SK-N-SH (cell line): ENCODE data around the gene NR2F1-AS1. TPM values are rescaled to one million over a fixed set of nuclear protein-coding genes. Genes with fewer than 3 reads are reported as not detected.

Source experiments
- CTCF ChIA-PET: fragments of 300-600, 350-600 bp; formaldehyde crosslinking; extraction: SDS; loops from one replicate; lab custom pipeline; 2021; lab: Yijun Ruan, JAX
- POLR2A ChIA-PET: fragments of 350-600 bp; sonication (Branson Sonifier 250); formaldehyde crosslinking; extraction: SDS; loops from one replicate; lab custom pipeline; 2020; ENCODE audit warnings: antibody characterized with exemption, inconsistent platforms; lab: Yijun Ruan, JAX
- DNase-seq: peaks from one replicate; pipeline ENCODE4 v3.0.0; 2012
- H2AFZ ChIP-seq: fragments of 200-600 bp; sonication (generic); 2 replicates; pipeline ENCODE4 v1.8.1; 2016; ENCODE audit warnings: antibody characterized with exemption, mild to moderate bottlenecking, low read depth
- H3F3A ChIP-seq: fragments of 200-600 bp; sonication (generic); replicated peaks from 2 replicates; pipeline ENCODE3; 2016; ENCODE audit warnings: antibody characterized with exemption, mild to moderate bottlenecking; ENCODE audit not compliant: insufficient read depth
- H3K27ac ChIP-seq, 2 experiments: fragments of 200-500 bp in 1 of 2; fragments of 200-600 bp in 1 of 2; sonication (Bioruptor generic) in 1 of 2; sonication (generic), shearing (Covaris generic) in 1 of 2; 2 replicates each; pipeline versions ENCODE4 v1.5.1 to v1.6.1; 2014 to 2016; ENCODE audit warnings: low read depth in 2 of 2, inconsistent platforms in 1 of 2, low read length in 1 of 2, mild to moderate bottlenecking in 1 of 2, mixed read lengths in 1 of 2
- H3K27me3 ChIP-seq: fragments of 200-600 bp; sonication (generic), shearing (Covaris generic); 2 replicates; pipeline ENCODE4 v1.6.1; 2016; ENCODE audit warnings: mixed run types; ENCODE audit not compliant: insufficient read depth
- H3K36me3 ChIP-seq, 2 experiments: fragments of 200-500 bp in 1 of 2; fragments of 200-600 bp in 1 of 2; sonication (Bioruptor generic) in 1 of 2; sonication (generic) in 1 of 2; replicated peaks in 1 of 2; 2 replicates each; pipeline versions ENCODE3 to v1.5.1; 2014 to 2016; ENCODE audit warnings: low read length in 1 of 2, mild to moderate bottlenecking in 1 of 2; ENCODE audit not compliant: insufficient read depth in 2 of 2, control insufficient read depth in 1 of 2
- H3K4me1 ChIP-seq, 2 experiments: fragments of 200-500 bp in 1 of 2; fragments of 200-600 bp in 1 of 2; sonication (Bioruptor generic) in 1 of 2; sonication (generic), shearing (Covaris generic) in 1 of 2; 2 replicates each; pipeline versions ENCODE4 v1.5.1 to v1.6.1; 2014 to 2016; ENCODE audit warnings: low read depth in 1 of 2, low read length in 1 of 2, mixed run types in 1 of 2; ENCODE audit not compliant: insufficient read depth in 2 of 2, control insufficient read depth in 1 of 2
- H3K4me2 ChIP-seq: fragments of 200-600 bp; sonication (generic), shearing (Covaris generic); 2 replicates; pipeline ENCODE4 v1.6.1; 2017; ENCODE audit warnings: mixed run types
- H3K4me3 ChIP-seq, 2 experiments: fragments of 200-500 bp in 1 of 2; fragments of 200-600 bp in 1 of 2; sonication (Bioruptor generic) in 1 of 2; sonication (generic), shearing (Covaris generic) in 1 of 2; 2 replicates each; pipeline versions ENCODE4 v1.5.1 to v1.8.1; 2014 to 2016; ENCODE audit warnings: low read depth in 2 of 2, inconsistent platforms in 1 of 2, low read length in 1 of 2, mild to moderate bottlenecking in 1 of 2, mixed read lengths in 1 of 2, moderate library complexity in 1 of 2
- H3K79me2 ChIP-seq: fragments of 200-600 bp; sonication (generic); 2 replicates; pipeline ENCODE4 v1.8.1; 2017; ENCODE audit warnings: mild to moderate bottlenecking; ENCODE audit not compliant: insufficient read depth
- H3K9ac ChIP-seq: fragments of 200-600 bp; sonication (generic); 2 replicates; pipeline ENCODE4 v1.6.1; 2017; ENCODE audit warnings: mixed run types
- H3K9me2 ChIP-seq: fragments of 200-600 bp; sonication (generic); 2 replicates; pipeline ENCODE4 v1.6.1; 2017; ENCODE audit warnings: mixed run types
- H3K9me3 ChIP-seq: fragments of 200-600 bp; sonication (generic); 2 replicates; pipeline ENCODE4 v1.6.1; 2017; ENCODE audit warnings: mixed run types, mild to moderate bottlenecking, moderate library complexity
- H4K20me1 ChIP-seq: fragments of 200-600 bp; sonication (generic); 2 replicates; pipeline ENCODE4 v1.6.1; 2017; ENCODE audit warnings: mild to moderate bottlenecking, mixed run types; ENCODE audit not compliant: insufficient read depth
- ELF1 ChIP-seq: IDR thresholded peaks from 2 replicates; pipeline ENCODE4 v1.4.0; 2012
- EP300 ChIP-seq, 2 experiments: IDR thresholded peaks; 2 replicates each; pipeline versions ENCODE4 v1.4.0 to v1.6.1; 2012; ENCODE audit warnings: borderline replicate concordance in 1 of 2, low read depth in 1 of 2, low read length in 1 of 2
- EZH2phosphoT487 ChIP-seq: fragments of 200-600 bp; sonication (generic); IDR thresholded peaks from 2 replicates; pipeline ENCODE4 v1.6.1; 2017; ENCODE audit warnings: low read depth, mixed run types, mild to moderate bottlenecking, antibody characterized with exemption, moderate library complexity, borderline replicate concordance
- FOSL2 ChIP-seq: IDR thresholded peaks from 2 replicates; pipeline ENCODE4 v1.4.0; 2012; ENCODE audit warnings: low read depth, mild to moderate bottlenecking, moderate library complexity, borderline replicate concordance
- FOXM1 ChIP-seq: IDR thresholded peaks from 2 replicates; pipeline ENCODE4 v1.4.0; 2012; ENCODE audit warnings: low read depth, mild to moderate bottlenecking
- GABPA ChIP-seq: IDR thresholded peaks from 2 replicates; pipeline ENCODE4 v1.4.0; 2012; ENCODE audit warnings: low read depth, mild to moderate bottlenecking
- GATA2 ChIP-seq: sonication (generic); formaldehyde crosslinking; IDR thresholded peaks from 2 replicates; pipeline ENCODE4 v1.5.0; 2020; ENCODE audit warnings: mild to moderate bottlenecking, missing genetic modification reagents
- MXI1 ChIP-seq: IDR thresholded peaks from 2 replicates; pipeline ENCODE4 v1.6.1; 2012; ENCODE audit warnings: mild to moderate bottlenecking, low read depth, low read length, improper control_type of control experiment
- NFIC ChIP-seq: IDR thresholded peaks from 2 replicates; pipeline ENCODE4 v1.4.0; 2012; ENCODE audit warnings: borderline replicate concordance
- NRF1 ChIP-seq: IDR thresholded peaks from 2 replicates; pipeline ENCODE4 v1.6.1; 2012; ENCODE audit warnings: low read depth, mild to moderate bottlenecking, low read length
- POLR2AphosphoS5 ChIP-seq: IDR thresholded peaks from 2 replicates; pipeline ENCODE4 v1.6.1; 2012; ENCODE audit warnings: low read depth, low read length
- RFX5 ChIP-seq: IDR thresholded peaks from 2 replicates; pipeline ENCODE4 v1.6.1; 2012; ENCODE audit warnings: mild to moderate bottlenecking, improper control_type of control experiment, low read length
- RXRA ChIP-seq: IDR thresholded peaks from 2 replicates; pipeline ENCODE4 v1.4.0; 2012; ENCODE audit warnings: low read depth, mild to moderate bottlenecking, borderline replicate concordance
- SIN3A ChIP-seq: IDR thresholded peaks from 2 replicates; pipeline ENCODE4 v1.6.1; 2012; ENCODE audit warnings: low read depth, mild to moderate bottlenecking, low read length, moderate library complexity, borderline replicate concordance
- TAF1 ChIP-seq: IDR thresholded peaks from 2 replicates; pipeline ENCODE4 v1.6.1; 2012; ENCODE audit warnings: low read depth, mild to moderate bottlenecking, low read length, moderate library complexity, borderline replicate concordance
- TCF12 ChIP-seq: IDR thresholded peaks from 2 replicates; pipeline ENCODE4 v1.4.0; 2012
- TEAD4 ChIP-seq: IDR thresholded peaks from 2 replicates; pipeline ENCODE4 v1.4.0; 2012; ENCODE audit warnings: mild to moderate bottlenecking, borderline replicate concordance; ENCODE audit not compliant: insufficient read depth
- WGBS: methylation state at CpG from one replicate; pipeline ENCODE4 v1.1.6; 2017; ENCODE audit warnings: low lambda C conversion rate; 5-methylcytosine and 5-hydroxymethylcytosine counted together
- polyA plus RNA-seq, 3 experiments: library from polyadenylated mRNA; depleted of rRNA; stranded (reverse); fragments of >200 nt; gene quantifications; 2 replicates each; pipeline ENCODE4 v1.2.3, GENCODE V29; 2012
- TF ChIP-seq, protein P1 (sequence below): IDR thresholded peaks from 2 replicates; pipeline ENCODE4 v1.4.0; 2012; ENCODE audit warnings: low read depth, borderline replicate concordance
- TF ChIP-seq, protein P2 (sequence below): fragments of 150-350 bp; IDR thresholded peaks from 2 replicates; pipeline ENCODE4 v1.6.1; 2017; ENCODE audit warnings: antibody characterized with exemption, low read length, low read depth, borderline replicate concordance
- TF ChIP-seq, protein P3 (sequence below): fragments of 150-350 bp; IDR thresholded peaks from 2 replicates; pipeline ENCODE4 v1.6.1; 2016; ENCODE audit warnings: mild to moderate bottlenecking, low read depth, low read length
- TF ChIP-seq, protein P4 (sequence below): fragments of 200-600 bp; sonication (generic); IDR thresholded peaks from 2 replicates; pipeline ENCODE4 v1.6.1; 2017; ENCODE audit warnings: antibody characterized with exemption, mild to moderate bottlenecking, moderate library complexity

The NR2F1-AS1 gene
- polyA plus RNA-seq, 1 of the 3 experiments (the other 2 are of a cell fraction): 7.4 TPM

DNA sequence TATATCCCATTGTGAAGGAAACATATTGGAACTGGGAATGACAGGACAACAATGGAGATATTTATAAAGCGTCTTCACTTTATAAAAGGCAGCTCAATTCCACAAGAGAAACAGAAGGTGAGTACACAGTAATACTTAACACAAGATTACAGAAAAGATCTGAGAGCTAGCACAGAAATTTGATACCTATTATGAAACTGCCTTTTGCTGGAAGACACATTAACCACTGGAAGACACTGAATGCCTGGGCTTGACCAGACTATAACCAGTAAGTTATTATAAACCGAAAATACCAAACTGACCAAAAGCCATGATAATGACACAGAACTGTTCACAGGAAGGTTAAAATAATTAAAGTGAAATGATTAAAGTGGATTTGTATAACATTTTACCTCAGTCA is 195.4 kb downstream of the NR2F1-AS1 start:
- Histone ChIP-seq H3K4me1 (peaks cover 0 to 7% of the 10 kb centered on the region in 2 experiments; a peak in 2 of 4 replicates), H3K9me3 (no peaks in the 10 kb centered on the region), H3K27me3 (no peaks in the 10 kb centered on the region), H3F3A (no peaks in the 10 kb centered on the region), H3K9ac (no peak overlapping the region), H3K79me2 (no peaks in the 10 kb centered on the region), H2AFZ (no peak overlapping the region), H4K20me1 (no peaks in the 10 kb centered on the region), H3K9me2 (no peaks in the 10 kb centered on the region), H3K36me3 (no peaks in the 10 kb centered on the region), H3K4me2 (no peak overlapping the region), H3K4me3 (no peak overlapping the region), H3K27ac (no peak overlapping the region)
- POLR2A ChIA-PET: no interaction called here
- CTCF ChIA-PET: interaction anchor here (1.1 kb wide), 1 partner anchor 36 kb away, joined by 3 read pairs; no protein-coding TSS in a partner anchor
- 92% methylated on average over 2 of the region's 2 CpGs for WGBS
- DNase-seq: no peak
- no peak for TF ChIP-seq SIN3A
- no peak for TF ChIP-seq NFIC
- no peak for TF ChIP-seq GATA2 (CRISPR knock-in tag)
- TF ChIP-seq GABPA: no peak
- TF ChIP-seq TEAD4: no peak
- no peak for TF ChIP-seq MXI1
- TF ChIP-seq, protein P1, sequence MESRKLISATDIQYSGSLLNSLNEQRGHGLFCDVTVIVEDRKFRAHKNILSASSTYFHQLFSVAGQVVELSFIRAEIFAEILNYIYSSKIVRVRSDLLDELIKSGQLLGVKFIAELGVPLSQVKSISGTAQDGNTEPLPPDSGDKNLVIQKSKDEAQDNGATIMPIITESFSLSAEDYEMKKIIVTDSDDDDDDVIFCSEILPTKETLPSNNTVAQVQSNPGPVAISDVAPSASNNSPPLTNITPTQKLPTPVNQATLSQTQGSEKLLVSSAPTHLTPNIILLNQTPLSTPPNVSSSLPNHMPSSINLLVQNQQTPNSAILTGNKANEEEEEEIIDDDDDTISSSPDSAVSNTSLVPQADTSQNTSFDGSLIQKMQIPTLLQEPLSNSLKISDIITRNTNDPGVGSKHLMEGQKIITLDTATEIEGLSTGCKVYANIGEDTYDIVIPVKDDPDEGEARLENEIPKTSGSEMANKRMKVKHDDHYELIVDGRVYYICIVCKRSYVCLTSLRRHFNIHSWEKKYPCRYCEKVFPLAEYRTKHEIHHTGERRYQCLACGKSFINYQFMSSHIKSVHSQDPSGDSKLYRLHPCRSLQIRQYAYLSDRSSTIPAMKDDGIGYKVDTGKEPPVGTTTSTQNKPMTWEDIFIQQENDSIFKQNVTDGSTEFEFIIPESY: no peak
- TF ChIP-seq, protein P2, sequence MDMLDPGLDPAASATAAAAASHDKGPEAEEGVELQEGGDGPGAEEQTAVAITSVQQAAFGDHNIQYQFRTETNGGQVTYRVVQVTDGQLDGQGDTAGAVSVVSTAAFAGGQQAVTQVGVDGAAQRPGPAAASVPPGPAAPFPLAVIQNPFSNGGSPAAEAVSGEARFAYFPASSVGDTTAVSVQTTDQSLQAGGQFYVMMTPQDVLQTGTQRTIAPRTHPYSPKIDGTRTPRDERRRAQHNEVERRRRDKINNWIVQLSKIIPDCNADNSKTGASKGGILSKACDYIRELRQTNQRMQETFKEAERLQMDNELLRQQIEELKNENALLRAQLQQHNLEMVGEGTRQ: no peak

DNA sequence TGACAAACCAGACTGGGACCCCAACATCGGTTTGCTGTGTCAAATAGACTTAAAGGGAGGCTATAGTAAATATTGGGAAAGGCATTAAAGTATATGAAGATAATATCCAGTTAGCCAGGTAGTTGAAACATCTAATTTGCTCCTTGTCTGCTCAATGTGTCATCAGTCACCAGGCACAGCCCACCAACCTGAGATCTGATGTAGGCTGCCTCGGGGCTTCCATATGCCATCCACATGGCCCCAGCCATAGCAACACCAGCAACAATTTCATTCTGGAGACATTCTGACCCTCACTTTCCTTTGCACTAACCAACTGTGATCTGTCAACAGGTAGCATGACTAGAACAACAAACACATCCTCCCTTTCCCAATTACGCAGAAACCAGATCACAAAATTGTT is 196.0 kb downstream of the NR2F1-AS1 start:
- Histone ChIP-seq H3K79me2 (no peaks in the 10 kb centered on the region), H3K27ac (no peak overlapping the region), H3F3A (no peaks in the 10 kb centered on the region), H4K20me1 (no peaks in the 10 kb centered on the region), H3K36me3 (no peaks in the 10 kb centered on the region), H3K9me3 (no peaks in the 10 kb centered on the region), H3K4me1 (peaks cover 0 to 7% of the 10 kb centered on the region in 2 experiments; a peak in 2 of 4 replicates), H3K9me2 (no peaks in the 10 kb centered on the region), H2AFZ (no peak overlapping the region), H3K4me2 (no peak overlapping the region), H3K4me3 (no peak overlapping the region), H3K9ac (no peak overlapping the region), H3K27me3 (no peaks in the 10 kb centered on the region)
- 76% methylated on average over 3 of the region's 3 CpGs for WGBS
- DNase-seq: peak; percentile 23
- POLR2A ChIA-PET: no interaction called here
- CTCF ChIA-PET: interaction anchor here (1.3 kb wide), 1 partner anchor 25 kb away, joined by 3 read pairs; no protein-coding TSS in a partner anchor
- no peak for TF ChIP-seq TCF12
- TF ChIP-seq, protein P3, sequence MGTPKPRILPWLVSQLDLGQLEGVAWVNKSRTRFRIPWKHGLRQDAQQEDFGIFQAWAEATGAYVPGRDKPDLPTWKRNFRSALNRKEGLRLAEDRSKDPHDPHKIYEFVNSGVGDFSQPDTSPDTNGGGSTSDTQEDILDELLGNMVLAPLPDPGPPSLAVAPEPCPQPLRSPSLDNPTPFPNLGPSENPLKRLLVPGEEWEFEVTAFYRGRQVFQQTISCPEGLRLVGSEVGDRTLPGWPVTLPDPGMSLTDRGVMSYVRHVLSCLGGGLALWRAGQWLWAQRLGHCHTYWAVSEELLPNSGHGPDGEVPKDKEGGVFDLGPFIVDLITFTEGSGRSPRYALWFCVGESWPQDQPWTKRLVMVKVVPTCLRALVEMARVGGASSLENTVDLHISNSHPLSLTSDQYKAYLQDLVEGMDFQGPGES: no peak
- TF ChIP-seq RXRA: no peak
- no peak for TF ChIP-seq FOSL2
- no peak for TF ChIP-seq NRF1
- no peak for TF ChIP-seq ELF1
- TF ChIP-seq GABPA: no peak
- TF ChIP-seq RFX5: peak; percentile 96
- peak in 1 of 2 experiments; percentile 41; a peak in 1 of 4 replicates for TF ChIP-seq EP300 (IDR thresholded peaks at IDR 0.05; ENCODE audit: borderline replicate concordance in 1 of 2, low read depth in 1 of 2, low read length in 1 of 2)
- TF ChIP-seq EZH2phosphoT487: no peak
- TF ChIP-seq FOXM1: no peak
- TF ChIP-seq TAF1: no peak
- no peak for TF ChIP-seq TEAD4
- no peak for TF ChIP-seq SIN3A
- TF ChIP-seq, protein P4, sequence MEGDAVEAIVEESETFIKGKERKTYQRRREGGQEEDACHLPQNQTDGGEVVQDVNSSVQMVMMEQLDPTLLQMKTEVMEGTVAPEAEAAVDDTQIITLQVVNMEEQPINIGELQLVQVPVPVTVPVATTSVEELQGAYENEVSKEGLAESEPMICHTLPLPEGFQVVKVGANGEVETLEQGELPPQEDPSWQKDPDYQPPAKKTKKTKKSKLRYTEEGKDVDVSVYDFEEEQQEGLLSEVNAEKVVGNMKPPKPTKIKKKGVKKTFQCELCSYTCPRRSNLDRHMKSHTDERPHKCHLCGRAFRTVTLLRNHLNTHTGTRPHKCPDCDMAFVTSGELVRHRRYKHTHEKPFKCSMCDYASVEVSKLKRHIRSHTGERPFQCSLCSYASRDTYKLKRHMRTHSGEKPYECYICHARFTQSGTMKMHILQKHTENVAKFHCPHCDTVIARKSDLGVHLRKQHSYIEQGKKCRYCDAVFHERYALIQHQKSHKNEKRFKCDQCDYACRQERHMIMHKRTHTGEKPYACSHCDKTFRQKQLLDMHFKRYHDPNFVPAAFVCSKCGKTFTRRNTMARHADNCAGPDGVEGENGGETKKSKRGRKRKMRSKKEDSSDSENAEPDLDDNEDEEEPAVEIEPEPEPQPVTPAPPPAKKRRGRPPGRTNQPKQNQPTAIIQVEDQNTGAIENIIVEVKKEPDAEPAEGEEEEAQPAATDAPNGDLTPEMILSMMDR: no peak
- TF ChIP-seq POLR2AphosphoS5: no peak
- TF ChIP-seq GATA2 (CRISPR knock-in tag): peak; percentile 45; the same call in 1 of the 2 replicates
- TF ChIP-seq MXI1: peak; percentile 44; the same call in 1 of the 2 replicates
